ENCODE data around the gene PCSK7. TPM values are rescaled to one million over a fixed set of nuclear protein-coding genes. Genes with fewer than 3 reads are reported as not detected.
"Not testable (repeated sequence)": the region's sequence is repeated elsewhere in the genome, so short reads cannot be mapped to it uniquely, and the experiment has no call there.

The PCSK7 gene, protein sequence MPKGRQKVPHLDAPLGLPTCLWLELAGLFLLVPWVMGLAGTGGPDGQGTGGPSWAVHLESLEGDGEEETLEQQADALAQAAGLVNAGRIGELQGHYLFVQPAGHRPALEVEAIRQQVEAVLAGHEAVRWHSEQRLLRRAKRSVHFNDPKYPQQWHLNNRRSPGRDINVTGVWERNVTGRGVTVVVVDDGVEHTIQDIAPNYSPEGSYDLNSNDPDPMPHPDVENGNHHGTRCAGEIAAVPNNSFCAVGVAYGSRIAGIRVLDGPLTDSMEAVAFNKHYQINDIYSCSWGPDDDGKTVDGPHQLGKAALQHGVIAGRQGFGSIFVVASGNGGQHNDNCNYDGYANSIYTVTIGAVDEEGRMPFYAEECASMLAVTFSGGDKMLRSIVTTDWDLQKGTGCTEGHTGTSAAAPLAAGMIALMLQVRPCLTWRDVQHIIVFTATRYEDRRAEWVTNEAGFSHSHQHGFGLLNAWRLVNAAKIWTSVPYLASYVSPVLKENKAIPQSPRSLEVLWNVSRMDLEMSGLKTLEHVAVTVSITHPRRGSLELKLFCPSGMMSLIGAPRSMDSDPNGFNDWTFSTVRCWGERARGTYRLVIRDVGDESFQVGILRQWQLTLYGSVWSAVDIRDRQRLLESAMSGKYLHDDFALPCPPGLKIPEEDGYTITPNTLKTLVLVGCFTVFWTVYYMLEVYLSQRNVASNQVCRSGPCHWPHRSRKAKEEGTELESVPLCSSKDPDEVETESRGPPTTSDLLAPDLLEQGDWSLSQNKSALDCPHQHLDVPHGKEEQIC
- polyA plus RNA-seq (2013, experiment 1 of 2; ENCODE audit: insufficient read length), result 49.2 TPM
- polyA plus RNA-seq (2013, experiment 2 of 2; ENCODE audit: insufficient read length), result 43.2 TPM

- DNase-seq, result no peak
Observed at GRCh38 chr11:117231842-117232091, at the start of gene PCSK7. Gene PCSK7, minus strand, starts transcription at chr11:117232073. Its CDS starts 2,229 bp downstream, at chr11:117229844.

- peak; percentile 99 for DNase-seq
Observed at GRCh38 chr11:117281159-117281558, 49.3 kb upstream of the PCSK7 start.

DNA sequence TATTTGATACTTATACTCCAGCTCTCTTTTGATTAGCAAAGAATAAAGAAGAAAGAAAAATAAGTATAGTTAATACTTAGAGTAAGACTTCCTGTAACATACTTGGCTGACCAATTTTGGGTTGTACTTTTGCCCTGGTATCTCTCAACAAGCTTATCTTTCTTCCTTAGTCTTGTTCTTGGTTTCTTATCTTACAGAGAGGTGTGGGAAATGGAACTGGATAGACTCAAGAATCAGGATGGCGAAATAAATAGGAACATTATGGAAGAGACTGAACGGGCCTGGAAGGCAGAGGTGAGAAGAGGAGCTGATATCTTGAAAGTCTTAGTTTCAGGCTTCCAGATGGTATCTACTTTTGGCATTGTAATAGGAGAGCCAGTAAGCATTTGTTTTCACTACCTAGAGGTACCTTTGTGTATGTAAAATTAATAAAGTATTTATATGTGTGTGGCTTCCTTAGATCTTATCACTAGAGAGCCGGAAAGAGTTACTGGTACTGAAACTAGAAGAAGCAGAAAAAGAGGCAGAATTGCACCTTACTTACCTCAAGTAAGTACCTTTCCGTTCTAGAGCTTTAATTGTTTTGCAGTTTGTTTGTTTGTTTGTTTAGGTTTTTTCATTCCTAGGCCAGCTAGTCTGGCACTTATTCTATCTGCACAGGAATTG is 48.0 kb upstream of the PCSK7 start:
- no peak for DNase-seq

DNA sequence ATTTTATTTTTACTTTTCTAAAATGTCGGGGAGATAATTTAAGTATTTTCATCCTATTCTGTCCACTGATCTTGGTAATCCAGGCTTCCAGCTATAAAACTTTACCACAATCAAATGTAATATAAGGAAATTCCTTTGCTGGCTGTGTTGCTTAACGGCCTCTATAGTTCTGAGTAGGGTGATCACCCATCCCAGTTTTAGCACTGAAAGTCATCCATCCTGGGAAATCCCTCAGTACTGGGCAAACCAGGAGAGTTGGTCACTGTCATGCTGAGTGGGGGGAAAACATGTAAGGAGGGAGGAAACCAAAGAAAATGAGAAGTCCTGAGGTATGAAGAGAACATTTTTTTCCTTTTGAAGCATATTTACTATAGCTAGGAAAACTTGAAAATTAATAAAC is 46.5 kb upstream of the PCSK7 start:
- no peak for DNase-seq

- DNase-seq, result peak; percentile 91
Observed at GRCh38 chr11:117273550-117274289, 41.8 kb upstream of the PCSK7 start.

GRCh38 chr11:117272175-117272574 is 40.3 kb upstream of the PCSK7 start:
- not testable (repeated sequence) for DNase-seq

DNA sequence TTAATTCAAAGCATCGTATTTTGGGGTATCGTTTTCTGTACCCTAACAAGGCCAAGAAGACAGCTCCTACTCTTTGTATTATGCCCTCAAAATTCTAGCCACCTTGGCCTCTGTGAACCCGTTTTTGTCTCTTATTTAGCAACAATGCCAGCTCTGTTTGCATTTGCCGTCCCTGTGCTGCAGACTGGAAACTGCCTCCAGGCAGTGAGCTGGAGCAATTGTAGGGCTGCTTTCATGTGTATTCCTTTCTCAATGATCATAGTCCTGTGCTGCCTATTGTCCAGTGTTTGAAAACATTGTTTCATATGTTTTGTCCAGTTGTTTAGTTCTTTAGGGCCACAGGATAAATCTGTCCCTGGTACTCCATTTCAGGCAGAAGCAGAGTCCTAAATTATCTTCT is 39.3 kb upstream of the PCSK7 start:
- no peak for DNase-seq

- no peak for DNase-seq
Observed at GRCh38 chr11:117269856-117270255, 38.0 kb upstream of the PCSK7 start.

DNA sequence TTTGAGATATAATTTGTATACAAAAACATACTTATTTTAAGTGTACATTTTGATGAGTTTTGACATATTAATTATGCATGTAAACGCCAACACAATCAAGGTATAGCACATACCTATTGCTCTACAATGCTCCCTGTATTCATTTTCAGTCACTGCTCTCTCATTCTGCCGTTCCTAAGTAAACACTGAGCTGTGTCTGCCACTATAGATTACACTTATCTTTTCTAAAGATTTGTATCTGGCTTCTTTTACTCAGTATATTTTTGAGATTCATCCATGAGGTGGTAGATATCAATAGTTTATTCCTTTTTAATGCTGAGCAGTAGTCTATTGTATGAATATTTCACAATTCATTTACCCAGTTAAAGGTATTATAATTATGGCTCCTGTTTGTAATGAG is 33.9 kb upstream of the PCSK7 start:
- DNase-seq, result no peak

DNA sequence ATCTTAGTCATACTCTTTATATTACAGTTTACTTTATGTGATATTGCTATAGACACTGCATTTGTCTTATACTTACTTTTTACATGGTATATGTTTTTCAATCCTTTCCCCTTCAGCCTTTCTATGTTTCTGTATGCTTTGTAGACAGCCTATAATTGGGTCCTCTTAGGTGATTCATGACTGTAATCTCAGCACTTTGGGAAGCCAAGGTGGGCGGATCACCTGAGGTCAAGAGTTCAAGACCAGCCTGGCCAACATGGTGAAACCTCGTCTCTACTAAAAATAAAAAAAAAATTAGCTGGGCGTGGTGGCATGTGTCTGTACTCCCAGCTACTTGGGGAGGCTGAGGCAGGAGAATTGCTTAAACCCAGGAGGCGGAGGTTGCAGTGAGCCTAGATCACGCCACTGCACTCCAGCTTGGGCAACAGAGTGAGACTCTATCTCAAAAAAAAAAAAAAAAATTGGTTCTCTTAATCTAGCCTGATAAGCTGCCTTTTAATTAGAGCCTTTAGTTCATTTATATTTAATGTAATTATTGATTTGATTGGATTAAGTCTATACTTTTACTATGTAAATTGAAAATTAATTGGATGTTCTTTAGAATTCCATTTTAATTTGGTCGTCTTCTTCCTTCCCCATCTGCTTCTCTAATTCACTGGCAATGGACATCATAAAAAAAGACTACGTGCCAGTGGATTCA is 32.9 kb upstream of the PCSK7 start:
- DNase-seq, result not testable (repeated sequence)

DNA sequence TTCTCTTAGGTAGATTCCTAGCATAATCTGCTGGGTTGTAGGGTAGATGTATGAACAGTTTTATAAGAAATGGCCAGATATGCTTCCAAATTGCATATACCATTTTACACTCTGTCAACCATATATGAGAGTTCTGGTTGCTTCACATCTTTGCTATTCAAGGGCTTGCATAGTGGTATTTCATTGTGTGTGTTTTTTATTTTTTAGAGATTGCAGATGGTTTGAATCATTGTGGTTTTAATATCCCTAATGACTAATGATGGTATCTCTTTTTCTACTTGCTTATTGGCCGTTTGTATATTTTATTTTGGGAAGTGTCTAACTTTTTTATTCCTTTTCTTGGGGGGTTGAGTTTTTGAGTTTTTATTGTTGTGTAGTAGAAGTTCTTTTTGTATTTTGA is 27.5 kb upstream of the PCSK7 start:
- DNase-seq, result peak; percentile 85

DNA sequence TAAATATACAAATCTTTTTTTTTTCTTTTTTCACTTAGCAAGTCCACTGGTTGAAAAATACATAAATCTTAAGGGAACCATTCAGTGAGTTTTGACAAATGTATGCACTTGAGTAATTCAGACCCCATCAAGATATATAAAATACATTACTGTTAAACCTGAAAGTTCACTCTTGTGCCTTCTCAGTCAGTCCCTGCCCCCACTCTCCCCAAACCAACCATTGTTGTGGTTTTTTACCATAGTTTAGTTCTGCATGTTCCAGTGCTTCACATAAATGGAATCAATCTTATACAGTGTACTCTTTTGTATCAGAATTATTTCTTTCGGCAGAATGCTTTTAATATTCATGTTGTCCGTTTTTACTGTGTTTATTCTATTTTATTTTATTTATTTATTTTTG is 26.7 kb upstream of the PCSK7 start:
- peak; percentile 34 for DNase-seq

DNA sequence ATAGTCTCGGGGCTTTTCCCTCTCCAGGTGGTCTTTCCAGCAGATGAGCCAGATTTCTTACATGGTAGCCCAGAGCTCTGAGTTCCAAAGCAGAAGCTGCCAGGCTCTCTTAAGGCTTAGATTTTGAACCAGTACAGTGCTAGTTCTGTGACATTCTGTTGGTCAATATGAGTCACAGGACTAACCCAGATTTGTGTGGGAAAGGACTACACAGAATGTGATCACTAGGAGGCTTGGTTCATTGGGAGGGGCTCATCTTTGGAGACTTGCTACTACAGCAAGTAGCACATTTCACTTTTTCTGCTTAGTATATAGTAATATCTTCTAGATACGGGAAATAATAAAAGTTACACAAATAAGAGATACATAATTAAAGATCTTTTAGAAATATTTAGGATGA is 24.7 kb upstream of the PCSK7 start:
- peak; percentile 42 for DNase-seq

GRCh38 chr11:117255966-117256365 is 24.1 kb upstream of the PCSK7 start:
- no peak for DNase-seq

GRCh38 chr11:117251506-117251905 is 19.6 kb upstream of the PCSK7 start:
- no peak for DNase-seq

DNA sequence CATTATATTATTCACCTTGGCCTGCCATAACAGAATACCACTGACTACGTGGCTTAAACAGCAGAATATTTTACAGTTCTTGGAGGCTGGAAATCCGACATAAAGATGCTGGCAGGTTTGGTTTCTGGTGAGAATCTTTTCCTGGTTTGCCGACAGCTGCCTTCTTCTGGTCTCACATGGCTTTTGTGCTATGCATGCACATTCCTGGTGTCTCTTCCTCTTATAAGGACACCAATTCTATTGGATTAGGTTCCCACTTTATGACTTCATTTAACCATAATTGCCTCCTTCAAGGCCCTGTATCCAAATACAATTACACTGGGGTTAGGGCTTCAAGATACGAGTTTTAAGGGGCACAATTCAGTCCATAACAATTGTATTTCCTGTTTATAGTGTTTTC is 17.7 kb upstream of the PCSK7 start:
- DNase-seq, result no peak

- DNase-seq, result no peak
Observed at GRCh38 chr11:117248341-117248740, 16.5 kb upstream of the PCSK7 start.

- peak; percentile 91 for DNase-seq
Observed at GRCh38 chr11:117239295-117239694, 7.4 kb upstream of the PCSK7 start.

- no peak for DNase-seq
Observed at GRCh38 chr11:117238221-117238620, 6.3 kb upstream of the PCSK7 start.

GRCh38 chr11:117232911-117233409 is 1.1 kb upstream of the PCSK7 start:
- no peak for DNase-seq

GRCh38 chr11:117232092-117232878 is 412 bp upstream of the PCSK7 start, which contains the start of gene RNF214:
Gene RNF214, plus strand, starts transcription at chr11:117232671. Its CDS starts 1,602 bp downstream, at chr11:117234273.
- DNase-seq, result peak; percentile 80
